H9 (cell line): ENCODE measurements around the gene RUNX1. TPM values are rescaled to one million over a fixed set of nuclear protein-coding genes. Genes with fewer than 3 reads are reported as not detected.

ENCODE experiments used
- DNase-seq: peaks from one replicate; pipeline ENCODE4 v3.0.0-alpha.2; 2017
- H2AFZ ChIP-seq: one replicate; pipeline ENCODE4 v1.6.1; 2013; ENCODE audit warnings: mild to moderate bottlenecking, low read length, control low read depth, moderate library complexity
- H2AK5ac ChIP-seq: 2 replicates; pipeline ENCODE4 v1.6.1; 2013; ENCODE audit warnings: low read length, control low read depth, mixed read lengths; ENCODE audit not compliant: insufficient read length
- H2BK120ac ChIP-seq: one replicate; pipeline ENCODE4 v1.6.1; 2013; ENCODE audit warnings: low read depth, mild to moderate bottlenecking, low read length, control low read depth, inconsistent platforms; ENCODE audit not compliant: poor library complexity, severe bottlenecking
- H2BK12ac ChIP-seq: 2 replicates; pipeline ENCODE4 v1.6.1; 2013; ENCODE audit warnings: low read length, control low read depth, mixed read lengths, low read depth; ENCODE audit not compliant: insufficient read length
- H2BK15ac ChIP-seq: 2 replicates; pipeline ENCODE4 v1.6.1; 2013; ENCODE audit warnings: low read depth, low read length, control low read depth
- H2BK20ac ChIP-seq: one replicate; pipeline ENCODE4 v1.6.1; 2013; ENCODE audit warnings: low read depth, mild to moderate bottlenecking, low read length, control low read depth, inconsistent platforms; ENCODE audit not compliant: poor library complexity, severe bottlenecking
- H2BK5ac ChIP-seq: 2 replicates; pipeline ENCODE4 v1.6.1; 2013; ENCODE audit warnings: low read length, control low read depth, mixed read lengths; ENCODE audit not compliant: insufficient read length
- H3K14ac ChIP-seq: 2 replicates; pipeline ENCODE4 v1.6.1; 2013; ENCODE audit warnings: low read length, control low read depth; ENCODE audit not compliant: insufficient read depth
- H3K18ac ChIP-seq: 2 replicates; pipeline ENCODE4 v1.6.1; 2013; ENCODE audit warnings: low read depth, mild to moderate bottlenecking, mixed read lengths, low read length, control low read depth; ENCODE audit not compliant: insufficient read length
- H3K23ac ChIP-seq: 2 replicates; pipeline ENCODE4 v1.6.1; 2013; ENCODE audit warnings: low read length, control low read depth, mixed read lengths, low read depth; ENCODE audit not compliant: insufficient read length
- H3K23me2 ChIP-seq: 2 replicates; pipeline ENCODE4 v1.6.1; 2013; ENCODE audit warnings: low read depth, mild to moderate bottlenecking, mixed read lengths, low read length, control low read depth; ENCODE audit not compliant: insufficient read length, poor library complexity, severe bottlenecking
- H3K27ac ChIP-seq: 2 replicates; pipeline ENCODE4 v1.5.1; 2013; ENCODE audit warnings: low read length, control low read depth, mixed read lengths, low read depth; ENCODE audit not compliant: insufficient read length
- H3K27me3 ChIP-seq: 2 replicates; pipeline ENCODE4 v1.6.1; 2013; ENCODE audit warnings: low read length, control low read depth, inconsistent platforms; ENCODE audit not compliant: insufficient read depth
- H3K4ac ChIP-seq: 2 replicates; pipeline ENCODE4 v1.6.1; 2013; ENCODE audit warnings: low read depth, mild to moderate bottlenecking, control low read depth, inconsistent platforms, low read length, moderate library complexity
- H3K4me1 ChIP-seq: 2 replicates; pipeline ENCODE4 v1.6.1; 2013; ENCODE audit warnings: low read length, control low read depth, inconsistent platforms; ENCODE audit not compliant: insufficient read depth
- H3K4me2 ChIP-seq: 2 replicates; pipeline ENCODE4 v1.6.1; 2013; ENCODE audit warnings: low read length, control low read depth, mixed read lengths; ENCODE audit not compliant: insufficient read length, insufficient read depth
- H3K56ac ChIP-seq: 2 replicates; pipeline ENCODE4 v1.6.1; 2013; ENCODE audit warnings: low read depth, mild to moderate bottlenecking, mixed read lengths, low read length, control low read depth; ENCODE audit not compliant: insufficient read length
- H3K79me1 ChIP-seq: 2 replicates; pipeline ENCODE4 v1.6.1; 2013; ENCODE audit warnings: low read depth, mild to moderate bottlenecking, moderate library complexity, low read length, control low read depth, inconsistent platforms; ENCODE audit not compliant: insufficient read depth, poor library complexity, severe bottlenecking
- H3K79me2 ChIP-seq: 2 replicates; pipeline ENCODE4 v1.6.1; 2013; ENCODE audit warnings: low read length, control low read depth, inconsistent platforms; ENCODE audit not compliant: insufficient read depth
- H3K9ac ChIP-seq: 2 replicates; pipeline ENCODE4 v1.6.1; 2013; ENCODE audit warnings: low read length, control low read depth, mixed read lengths; ENCODE audit not compliant: insufficient read length; ENCODE audit errors: extremely low read depth
- H3K9me3 ChIP-seq: one replicate; pipeline ENCODE4 v1.6.1; 2013; ENCODE audit warnings: low read depth, low read length, inconsistent platforms; ENCODE audit not compliant: control insufficient read depth
- H3T11ph ChIP-seq: one replicate; pipeline ENCODE4 v1.6.1; 2013; ENCODE audit warnings: mild to moderate bottlenecking, low read length, control low read depth, inconsistent platforms
- H4K20me1 ChIP-seq: one replicate; pipeline ENCODE4 v1.6.1; 2013; ENCODE audit not compliant: control insufficient read depth, insufficient read length, insufficient read depth
- H4K5ac ChIP-seq: 2 replicates; pipeline ENCODE4 v1.6.1; 2013; ENCODE audit warnings: low read depth, mild to moderate bottlenecking, mixed read lengths, low read length, control low read depth; ENCODE audit not compliant: insufficient read length
- H4K8ac ChIP-seq: replicated peaks from 2 replicates; pipeline ENCODE4 v1.6.1; 2013; ENCODE audit warnings: low read length, control low read depth, mixed read lengths, low read depth; ENCODE audit not compliant: insufficient read length
- H4K91ac ChIP-seq: 2 replicates; pipeline ENCODE4 v1.6.1; 2013; ENCODE audit warnings: low read depth, mild to moderate bottlenecking, moderate library complexity, mixed read lengths, low read length, control low read depth; ENCODE audit not compliant: insufficient read length
- H3K27ac Mint-ChIP-seq, 3 experiments: 2 replicates in 2 of 3; 3 replicates in 1 of 3; pipeline ENCODE4 v1.8.0; 2020 to 2021; ENCODE audit warnings: mixed read lengths in 3 of 3, mild to moderate bottlenecking in 1 of 3, moderate library complexity in 1 of 3
- H3K27me3 Mint-ChIP-seq: 2 replicates; pipeline ENCODE4 v1.8.0; 2021; ENCODE audit warnings: low read depth, mild to moderate bottlenecking, moderate library complexity, mixed read lengths
- H3K36me3 Mint-ChIP-seq, 3 experiments: 2 replicates in 2 of 3; 3 replicates in 1 of 3; pipeline ENCODE4 v1.8.0; 2020 to 2021; ENCODE audit warnings: low read depth in 3 of 3, mixed read lengths in 3 of 3; ENCODE audit not compliant: insufficient read depth in 1 of 3
- H3K4me1 Mint-ChIP-seq, 2 experiments: 2 replicates each; pipeline ENCODE4 v1.8.0; 2020; ENCODE audit warnings: mixed read lengths in 2 of 2
- H3K4me3 Mint-ChIP-seq, 2 experiments: 2 replicates in 1 of 2; 3 replicates in 1 of 2; pipeline ENCODE4 v1.8.0; 2020 to 2021; ENCODE audit warnings: mild to moderate bottlenecking in 2 of 2, mixed read lengths in 2 of 2, moderate library complexity in 1 of 2
- H3K9me3 Mint-ChIP-seq, 2 experiments: 2 replicates in 1 of 2; 3 replicates in 1 of 2; pipeline ENCODE4 v1.8.0; 2020; ENCODE audit warnings: mild to moderate bottlenecking in 2 of 2, mixed read lengths in 2 of 2, moderate library complexity in 1 of 2
- CTCF ChIP-seq: fragments of 200-600 bp; sonication (generic); conservative IDR thresholded peaks from 3 replicates; pipeline ENCODE4 v1.8.0; 2021; ENCODE audit warnings: antibody characterized with exemption, mild to moderate bottlenecking
- WGBS: extraction: QIAGEN DNeasy Blood & Tissue Kit; methylation state at CpG from one replicate; pipeline ENCODE4 v1.1.7; 2013; ENCODE audit warnings: missing lambda C conversion rate, low lambda C conversion rate, mixed read lengths; ENCODE audit not compliant: insufficient read length; ENCODE audit errors: extremely low coverage; 5-methylcytosine and 5-hydroxymethylcytosine counted together
- total RNA-seq: library from RNA; stranded (reverse); gene quantifications from 2 replicates; pipeline ENCODE4 v1.2.1, GENCODE V29; 2021

RUNX1 gene
- total RNA-seq, 1 experiment from 2014 or later = 0.72 TPM

GRCh38 chr21:34936371-34936789 is 112.7 kb downstream of the RUNX1 start:
- Histone ChIP-seq H3K79me1 (no peaks in the 10 kb centered on the region), H3K4me1 (no peaks in the 10 kb centered on the region), H3K27ac (no peak overlapping the region), H3K23ac (no peak overlapping the region), H3K56ac (no peak overlapping the region), H3K4me2 (no peak overlapping the region), H2BK12ac (no peak overlapping the region), H3K9ac (no peak overlapping the region), H2AK5ac (no peak overlapping the region), H3T11ph (no peak overlapping the region), H3K79me2 (no peaks in the 10 kb centered on the region), H4K91ac (no peak overlapping the region), H3K18ac (no peak overlapping the region), H2AFZ (no peak overlapping the region), H4K8ac (no peak overlapping the region), H3K4ac (no peak overlapping the region), H4K5ac (no peak overlapping the region), H2BK5ac (no peak overlapping the region), H3K23me2 (no peaks in the 10 kb centered on the region), H3K9me3 (no peaks in the 10 kb centered on the region), H2BK15ac (no peak overlapping the region), H3K27me3 (no peaks in the 10 kb centered on the region; the same call in 1 of the 2 replicates), H2BK120ac (no peak overlapping the region), H4K20me1 (no peaks in the 10 kb centered on the region), H3K14ac (no peak overlapping the region), H2BK20ac (no peak overlapping the region)
- H3K4me3 Mint-ChIP-seq = no peak overlapping the region
- H3K27ac Mint-ChIP-seq = no peak overlapping the region
- H3K27me3 Mint-ChIP-seq = peaks cover 24% of the 10 kb centered on the region
- no peaks in the 10 kb centered on the region for H3K9me3 Mint-ChIP-seq
- H3K4me1 Mint-ChIP-seq = peaks cover 4 to 5% of the 10 kb centered on the region in 2 experiments
- WGBS = no CpG with 5 or more reads among the region's 11 CpGs
- no peak for TF ChIP-seq CTCF
- no peaks in the 10 kb centered on the region for H3K36me3 Mint-ChIP-seq
- no peak for DNase-seq
